ENCODE measurements around the gene EIF1AY.

GRCh38 chrY:20586161-20586560 lies 10.6 kb downstream of the EIF1AY start:
- no peak for TF ChIP-seq CTCF (conservative IDR thresholded peaks at IDR 0.05; ENCODE audit: low read depth, low read length)
- TF ChIP-seq USF2 (IDR thresholded peaks at IDR 0.05; ENCODE audit: low read depth, low read length), result no peak
- TF ChIP-seq POLR2A (IDR thresholded peaks at IDR 0.05; ENCODE audit: low read depth, low read length), result no peak
- TF ChIP-seq RCOR1 (IDR thresholded peaks at IDR 0.05; ENCODE audit: insufficient replicate concordance, low read length), result no peak
- TF ChIP-seq SMC3 (IDR thresholded peaks at IDR 0.05; ENCODE audit: low read depth, low read length), result no peak
- no peak for TF ChIP-seq FOS (IDR thresholded peaks at IDR 0.05; ENCODE audit: low read depth, low read length)
- TF ChIP-seq CHD1 (IDR thresholded peaks at IDR 0.05; ENCODE audit: low read depth, low read length), result no peak
- TF ChIP-seq MAZ (IDR thresholded peaks at IDR 0.05; ENCODE audit: borderline replicate concordance, low read depth, low read length), result no peak
- TF ChIP-seq CEBPB (IDR thresholded peaks at IDR 0.05; ENCODE audit: low read depth, low read length), result no peak
- TF ChIP-seq RFX5 (IDR thresholded peaks at IDR 0.05; ENCODE audit: low read depth, low read length), result no peak
- TF ChIP-seq MAFK (IDR thresholded peaks at IDR 0.05; ENCODE audit: low read depth, low read length), result no peak
- no peak for TF ChIP-seq NFE2L2 (IDR thresholded peaks at IDR 0.05; ENCODE audit: low read depth, low read length)

Measured in IMR-90 (cell line).